UCSD-AML1 (cell line): Measurements from ENCODE around the gene CLEC10A.
"Not testable (repeated sequence)": the region's sequence is repeated elsewhere in the genome, so short reads cannot be mapped to it uniquely, and the experiment has no call there.

ENCODE experiments used
- DNase-seq: peaks from one replicate; lab custom pipeline; 2025; ENCODE audit not compliant: unreplicated experiment; lab: John Stamatoyannopoulos, UW

Gene CLEC10A

GRCh38 chr17:7108981-7109380 lies 28.9 kb upstream of the CLEC10A start:
- no peak for DNase-seq

- DNase-seq = no peak
These were observed 28.5 kb upstream of the CLEC10A start for GRCh38 chr17:7108560-7108925.

GRCh38 chr17:7107795-7108559 lies 27.9 kb upstream of the CLEC10A start:
- DNase-seq = no peak

DNA sequence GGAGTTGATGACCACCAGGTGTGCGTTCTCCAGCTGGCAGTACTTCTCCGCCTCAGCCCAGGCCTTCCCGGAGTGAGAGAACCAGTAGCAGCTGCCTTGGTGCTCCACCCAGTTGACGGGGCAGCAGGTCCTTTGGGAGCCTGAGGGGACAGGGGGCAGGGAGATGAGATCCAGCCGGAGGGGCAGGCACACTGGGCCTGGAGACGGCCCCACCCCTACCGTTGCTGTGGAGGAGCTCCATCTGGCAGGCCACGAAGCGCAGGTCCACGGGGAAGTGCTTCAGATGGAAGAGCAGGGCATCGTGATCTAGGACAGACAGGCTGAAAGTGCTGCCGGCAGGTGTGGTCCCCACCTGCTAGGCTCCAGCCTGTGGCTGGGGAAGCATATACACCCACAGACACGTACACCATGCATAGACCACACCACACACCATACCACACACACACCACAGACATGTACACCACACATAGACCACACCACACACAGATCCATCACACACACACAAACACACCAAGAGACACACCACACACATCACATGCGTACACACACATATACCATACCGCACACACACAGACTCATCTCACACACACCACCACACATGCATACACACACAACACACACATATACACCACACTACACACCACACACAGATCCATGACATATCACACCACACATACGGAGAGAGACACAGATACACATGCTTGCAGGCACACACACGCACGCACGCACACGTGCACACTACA lies 27.1 kb upstream of the CLEC10A start:
- no peak for DNase-seq

- DNase-seq = no peak
These were observed 22.4 kb upstream of the CLEC10A start for GRCh38 chr17:7102421-7102820.

- DNase-seq = no peak
These were observed 21.5 kb upstream of the CLEC10A start for GRCh38 chr17:7101531-7101930.

DNA sequence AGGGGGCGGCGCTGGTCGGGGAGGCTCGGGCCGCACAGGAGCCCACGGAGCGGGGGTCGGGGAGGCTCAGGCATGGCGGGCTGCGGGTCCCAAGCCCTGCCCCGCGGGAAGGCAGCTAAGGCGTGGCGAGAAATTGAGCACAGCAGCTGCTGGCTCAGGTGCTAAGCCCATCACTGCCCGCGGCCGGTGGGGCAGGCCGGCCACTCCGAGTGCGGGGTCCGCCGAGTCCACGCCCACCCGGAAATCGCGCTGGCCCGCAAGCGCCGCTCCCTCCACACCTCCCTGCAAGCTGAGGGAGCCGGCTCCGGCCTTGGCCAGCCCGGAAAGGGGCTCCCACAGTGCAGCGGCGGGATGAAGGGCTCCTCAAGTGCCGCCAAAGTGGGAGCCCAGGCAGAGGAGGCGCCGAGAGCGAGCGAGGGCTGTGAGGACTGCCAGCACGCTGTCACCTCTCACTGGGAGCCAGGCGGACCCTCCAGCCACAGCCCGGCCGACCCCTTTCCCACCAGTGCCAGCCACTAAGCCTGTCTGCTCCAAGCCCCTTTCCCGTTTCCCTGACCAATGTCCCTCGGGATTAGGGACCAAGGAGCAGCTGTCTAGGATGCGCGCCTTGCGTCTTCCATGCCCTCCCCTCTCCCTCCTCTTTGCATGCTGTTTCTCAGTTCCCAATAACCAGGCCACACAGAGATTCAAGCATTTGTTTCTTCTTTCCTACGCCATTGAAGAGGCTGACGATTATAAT lies 20.8 kb upstream of the CLEC10A start:
- not testable (repeated sequence) for DNase-seq

DNA sequence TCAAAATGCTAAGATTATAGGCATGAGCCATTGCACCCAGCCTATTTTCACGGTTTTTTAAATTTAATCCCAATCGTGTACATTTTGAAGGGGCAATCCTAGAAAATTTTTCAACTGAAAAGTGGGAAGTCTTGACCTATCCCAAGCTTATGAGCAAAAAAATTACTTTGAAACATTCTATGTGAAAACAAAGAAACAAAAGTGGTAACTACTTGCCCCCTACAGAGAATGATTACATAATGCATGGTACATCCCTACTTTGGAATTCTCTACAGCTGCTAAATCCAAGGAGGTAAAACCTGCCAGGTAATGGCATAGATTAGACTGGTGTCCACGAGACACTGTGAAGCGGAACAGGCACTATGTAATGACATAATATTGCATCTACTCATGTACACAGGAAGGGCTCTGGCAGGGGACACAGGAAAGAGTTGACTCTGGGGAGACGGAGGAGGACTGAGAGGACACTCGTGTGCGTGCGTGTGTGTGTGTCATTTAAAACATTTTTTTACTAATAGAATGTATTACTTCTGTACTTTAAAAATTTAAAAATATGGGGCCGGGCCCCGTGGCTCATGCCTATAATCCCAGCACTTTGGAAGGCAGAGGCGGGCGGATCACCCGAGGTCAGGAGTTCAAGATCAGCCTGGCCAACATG lies 18.9 kb upstream of the CLEC10A start:
- DNase-seq = no peak

- no peak for DNase-seq
These were observed 17.9 kb upstream of the CLEC10A start for GRCh38 chr17:7097940-7098339.

DNA sequence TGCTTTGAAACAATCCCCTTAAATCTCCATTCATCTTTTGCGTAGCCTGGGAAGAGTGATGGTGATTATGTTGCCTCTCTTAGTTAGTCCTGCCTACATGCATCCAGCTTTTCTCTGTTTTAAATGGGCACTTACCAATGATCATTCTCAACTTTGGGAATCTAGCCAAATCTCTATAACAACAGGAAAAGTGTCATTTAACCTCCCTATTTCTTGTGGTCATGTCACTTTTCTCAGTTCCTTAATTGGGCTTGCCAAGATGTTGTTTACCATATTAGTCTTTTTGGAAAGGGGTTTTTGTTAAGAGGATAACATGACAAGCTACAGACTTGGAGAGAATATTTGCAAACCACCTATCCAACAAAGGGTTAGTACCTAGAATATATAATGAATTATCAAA lies 15.6 kb upstream of the CLEC10A start:
- no peak for DNase-seq

- no peak for DNase-seq
These were observed 14.6 kb upstream of the CLEC10A start for GRCh38 chr17:7094652-7095019.

DNA sequence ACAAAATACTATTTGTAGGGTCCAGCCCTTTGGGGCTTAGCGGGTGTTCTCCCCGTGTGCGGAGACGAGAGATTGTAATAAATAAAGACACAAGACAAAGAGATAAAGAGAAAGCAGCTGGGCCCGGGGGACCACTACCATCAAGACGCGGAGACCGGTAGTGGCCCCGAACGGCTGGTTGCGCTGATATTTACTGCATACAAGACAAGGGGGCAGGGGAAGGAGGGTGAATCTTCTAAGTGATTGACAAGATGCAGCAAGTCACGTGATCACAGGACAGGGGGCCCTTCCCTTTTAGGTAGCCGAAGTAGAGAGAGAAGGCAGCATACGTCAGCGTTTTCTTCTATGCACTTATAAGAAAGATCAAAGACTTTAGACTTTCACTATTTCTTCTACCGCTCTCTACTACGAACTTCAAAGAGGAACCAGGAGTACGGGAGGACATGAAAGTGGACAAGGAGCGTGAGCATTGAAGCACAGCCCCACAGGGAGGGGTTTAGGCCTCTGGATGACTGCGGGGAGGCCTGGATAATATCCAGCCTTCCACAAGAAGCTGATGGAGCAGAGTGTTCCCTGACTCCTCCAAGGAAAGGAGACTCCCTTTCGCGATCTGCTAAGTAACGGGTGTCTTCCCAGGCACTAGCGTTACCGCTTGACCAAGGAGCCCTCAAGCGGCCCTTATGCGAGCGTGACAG lies 11.4 kb upstream of the CLEC10A start:
- not testable (repeated sequence) for DNase-seq

GRCh38 chr17:7089570-7089969 lies 9.5 kb upstream of the CLEC10A start:
- DNase-seq = not testable (repeated sequence)

GRCh38 chr17:7088442-7088841 lies 8.4 kb upstream of the CLEC10A start:
- not testable (repeated sequence) for DNase-seq

DNA sequence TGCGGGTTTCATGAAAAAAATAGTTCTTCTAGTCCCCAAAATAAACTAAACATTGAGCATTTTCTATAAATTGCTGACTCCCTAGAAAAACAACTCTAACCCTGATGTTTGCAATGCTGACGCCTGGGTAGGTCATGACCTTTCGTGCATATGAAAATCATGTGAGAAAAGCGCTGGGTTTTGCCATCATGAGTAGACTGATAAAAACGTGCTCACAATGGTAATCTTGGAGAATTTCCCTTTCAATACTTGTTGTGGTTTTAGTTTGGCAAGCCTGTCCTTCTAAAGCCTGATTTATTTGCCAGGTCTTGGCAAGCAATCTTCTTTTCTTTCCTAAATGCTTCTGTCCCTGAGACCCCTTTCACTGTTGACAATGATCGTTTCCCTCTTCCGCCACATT lies 4.0 kb upstream of the CLEC10A start:
- no peak for DNase-seq

GRCh38 chr17:7083592-7083991 lies 3.5 kb upstream of the CLEC10A start:
- DNase-seq = no peak

- peak; percentile 77 for DNase-seq
These were observed 1.5 kb upstream of the CLEC10A start for GRCh38 chr17:7081341-7082062.

- no peak for DNase-seq
These were observed 498 bp upstream of the CLEC10A start for GRCh38 chr17:7080456-7081041.

DNA sequence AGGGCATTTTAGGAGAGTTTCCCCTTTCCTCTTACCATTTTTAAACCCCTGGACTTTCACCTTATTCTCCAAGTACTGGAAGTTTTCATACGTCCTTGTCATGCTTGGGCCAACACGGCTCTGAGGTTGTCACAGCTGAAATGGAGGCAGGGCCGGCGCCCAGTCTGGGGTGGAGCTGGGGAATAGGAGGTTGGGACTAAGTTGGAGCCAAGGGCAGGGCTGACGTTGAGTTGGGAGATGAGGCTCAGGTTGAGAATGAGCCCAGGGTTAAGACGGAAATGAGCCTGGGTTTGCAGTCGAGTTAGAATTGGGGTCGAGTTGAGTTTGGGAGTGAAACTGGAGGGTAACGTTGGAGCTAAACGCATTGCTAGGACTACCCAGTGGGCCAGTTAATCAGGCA lies 1.3 kb downstream of the CLEC10A start:
- DNase-seq = no peak
